Prostate gland (tissue), 2 donors: Measurements from ENCODE around the gene CNTNAP1. TPM values are rescaled to one million over a fixed set of nuclear protein-coding genes. Genes with fewer than 3 reads are reported as not detected.

Experiments used
- DNase-seq: peaks from one replicate; pipeline ENCODE4 v3.0.0-alpha.2; 2019; ENCODE audit warnings: low spot score
- H3K27ac ChIP-seq, 2 donors: fragments of 200-600 bp; sonication (generic); 2 replicates each; pipeline ENCODE4 v1.5.1; 2017 to 2019
- H3K27me3 ChIP-seq: fragments of 200-600 bp; sonication (generic); replicated peaks from 2 replicates; pipeline ENCODE4 v1.5.1; 2019; ENCODE audit not compliant: insufficient read depth
- H3K36me3 ChIP-seq, 2 donors: fragments of 200-600 bp; sonication (generic); 1 replicate in 1 of 2; 2 replicates in 1 of 2; pipeline versions ENCODE4 v1.5.1 to v1.8.1; 2017 to 2019
- H3K4me1 ChIP-seq: fragments of 200-600 bp; sonication (generic); replicated peaks from 2 replicates; pipeline ENCODE4 v1.5.1; 2019
- H3K4me3 ChIP-seq, 2 donors: fragments of 200-600 bp; sonication (generic); 2 replicates each; pipeline ENCODE4 v1.5.1; 2017 to 2019
- H3K9me3 ChIP-seq: fragments of 200-600 bp; sonication (generic); 2 replicates; pipeline ENCODE4 v1.5.1; 2017
- CTCF ChIP-seq, 4 experiments: fragments of 200-600 bp in 2 of 4; fragments of 450-650 bp in 2 of 4; sonication (generic) in 2 of 4; IDR thresholded peaks; 1 replicate in 3 of 4; 2 replicates in 1 of 4; pipeline ENCODE4 v1.5.1; 2016 to 2019; ENCODE audit warnings: antibody characterized with exemption in 4 of 4, mild to moderate bottlenecking in 2 of 4, moderate library complexity in 2 of 4
- POLR2A ChIP-seq: fragments of 450-650 bp; IDR thresholded peaks from one replicate; pipeline ENCODE4 v1.6.1; 2016; ENCODE audit warnings: antibody characterized with exemption, mild to moderate bottlenecking
- POLR2AphosphoS5 ChIP-seq: sonication (generic); formaldehyde crosslinking; IDR thresholded peaks from one replicate; pipeline ENCODE4 v1.6.1; 2017; ENCODE audit warnings: antibody characterized with exemption
- WGBS: methylation state at CpG from one replicate; pipeline ENCODE4 v1.1.5; 2018; 5-methylcytosine and 5-hydroxymethylcytosine counted together
- intact Hi-C: fragments of 100-400 bp; cut with DNase I; formaldehyde crosslinking; loops from one replicate; pipeline ENCODE4 v1.14.2; 2022
- total RNA-seq, 2 donors: library from RNA; depleted of rRNA; stranded (reverse); fragments of >200 nt; gene quantifications; one replicate each; pipeline ENCODE4 v1.1.0, GENCODE V29; 2016

CNTNAP1 gene
- total RNA-seq, 2 donors from 2014 or later: 1.9 to 9.9 TPM

- Histone ChIP-seq H3K4me1 (peaks cover 2% of the 10 kb centered on the region), H3K9me3 (no peaks in the 10 kb centered on the region), H3K4me3 (no peak overlapping the region), H3K36me3 (no peaks in the 10 kb centered on the region), H3K27ac (no peak overlapping the region), H3K27me3 (no peaks in the 10 kb centered on the region)
- DNase-seq: no peak
- 71% methylated on average over 27 of the region's 27 CpGs for WGBS
- TF ChIP-seq POLR2A (no peak), CTCF (IDR thresholded peaks at IDR 0.05) (no peak), POLR2AphosphoS5 (no peak)
- intact Hi-C loops: no loop called here
Measured at GRCh38 chr17:42687707-42688320, 5.5 kb downstream of the CNTNAP1 start.

- Histone ChIP-seq H3K36me3 (no peaks in the 10 kb centered on the region), H3K4me1 (no peaks in the 10 kb centered on the region), H3K4me3 (no peak overlapping the region), H3K27ac (no peak overlapping the region), H3K27me3 (no peaks in the 10 kb centered on the region), H3K9me3 (no peaks in the 10 kb centered on the region)
- no peak for DNase-seq
- WGBS: 88% methylated on average over 10 of the region's 10 CpGs
- intact Hi-C loops: no loop called here
- TF ChIP-seq POLR2A (no peak), POLR2AphosphoS5 (no peak), CTCF (IDR thresholded peaks at IDR 0.05) (no peak)
Measured at GRCh38 chr17:42690596-42690995, 8.3 kb downstream of the CNTNAP1 start.

DNA sequence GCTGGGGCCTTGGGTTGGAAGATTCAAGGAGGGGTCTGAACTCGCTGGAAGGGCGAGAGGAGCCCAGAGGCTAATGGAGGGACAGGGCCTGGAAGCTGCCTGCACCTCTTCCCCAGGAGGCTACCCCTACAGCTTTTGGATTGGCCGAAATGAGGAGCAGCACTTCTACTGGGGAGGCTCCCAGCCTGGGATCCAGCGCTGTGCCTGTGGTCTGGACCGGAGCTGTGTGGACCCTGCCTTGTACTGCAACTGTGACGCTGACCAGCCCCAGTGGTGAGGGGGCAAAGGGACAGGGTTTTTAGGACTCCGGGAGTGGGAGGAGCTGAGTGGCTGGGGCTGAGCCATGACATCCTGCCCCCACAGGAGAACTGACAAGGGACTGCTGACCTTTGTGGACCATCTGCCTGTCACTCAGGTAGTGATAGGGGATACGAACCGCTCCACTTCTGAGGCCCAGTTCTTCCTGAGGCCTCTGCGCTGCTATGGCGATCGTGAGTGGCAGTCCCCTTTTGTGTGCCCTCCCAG is 8.8 kb downstream of the CNTNAP1 start:
- WGBS: 81% methylated on average over 12 of the region's 12 CpGs
- no peaks in the 10 kb centered on the region for H3K36me3 ChIP-seq
- DNase-seq: no peak
- no peak overlapping the region for H3K4me3 ChIP-seq
- intact Hi-C loops: no loop called here
- H3K9me3 ChIP-seq: no peaks in the 10 kb centered on the region
- no peaks in the 10 kb centered on the region for H3K27me3 ChIP-seq
- TF ChIP-seq CTCF (IDR thresholded peaks at IDR 0.05): no peak
- TF ChIP-seq POLR2A: no peak
- no peak for TF ChIP-seq POLR2AphosphoS5
- no peaks in the 10 kb centered on the region for H3K4me1 ChIP-seq
- H3K27ac ChIP-seq: no peak overlapping the region

- no peaks in the 10 kb centered on the region for H3K36me3 ChIP-seq
- H3K4me1 ChIP-seq: no peaks in the 10 kb centered on the region
- intact Hi-C loops: no loop called here
- 88% methylated on average over 11 of the region's 11 CpGs for WGBS
- H3K9me3 ChIP-seq: no peaks in the 10 kb centered on the region
- H3K4me3 ChIP-seq: no peak overlapping the region
- no peaks in the 10 kb centered on the region for H3K27me3 ChIP-seq
- no peak for DNase-seq
- no peak overlapping the region for H3K27ac ChIP-seq
- TF ChIP-seq CTCF (IDR thresholded peaks at IDR 0.05) (no peak), POLR2A (no peak), POLR2AphosphoS5 (no peak)
Measured at GRCh38 chr17:42692489-42692888, 10.2 kb downstream of the CNTNAP1 start.

GRCh38 chr17:42694524-42694923 is 12.2 kb downstream of the CNTNAP1 start:
- Histone ChIP-seq H3K4me3 (no peak overlapping the region), H3K9me3 (no peaks in the 10 kb centered on the region), H3K4me1 (no peaks in the 10 kb centered on the region), H3K27me3 (no peaks in the 10 kb centered on the region), H3K27ac (no peak overlapping the region), H3K36me3 (no peaks in the 10 kb centered on the region)
- TF ChIP-seq POLR2A (no peak), POLR2AphosphoS5 (no peak), CTCF (IDR thresholded peaks at IDR 0.05) (no peak)
- WGBS: 90% methylated on average over 3 of the region's 3 CpGs
- DNase-seq: no peak
- intact Hi-C loops: no loop called here
